ENCODE results near the gene EPHB1. TPM values are rescaled to one million over a fixed set of nuclear protein-coding genes. Genes with fewer than 3 reads are reported as not detected.
A peak's percentile ranks its signal among the peaks of the same experiment; 100 is the strongest.

The EPHB1 gene
- total RNA-seq, 1 experiment from 2014 or later, result 0.86 TPM

DNA sequence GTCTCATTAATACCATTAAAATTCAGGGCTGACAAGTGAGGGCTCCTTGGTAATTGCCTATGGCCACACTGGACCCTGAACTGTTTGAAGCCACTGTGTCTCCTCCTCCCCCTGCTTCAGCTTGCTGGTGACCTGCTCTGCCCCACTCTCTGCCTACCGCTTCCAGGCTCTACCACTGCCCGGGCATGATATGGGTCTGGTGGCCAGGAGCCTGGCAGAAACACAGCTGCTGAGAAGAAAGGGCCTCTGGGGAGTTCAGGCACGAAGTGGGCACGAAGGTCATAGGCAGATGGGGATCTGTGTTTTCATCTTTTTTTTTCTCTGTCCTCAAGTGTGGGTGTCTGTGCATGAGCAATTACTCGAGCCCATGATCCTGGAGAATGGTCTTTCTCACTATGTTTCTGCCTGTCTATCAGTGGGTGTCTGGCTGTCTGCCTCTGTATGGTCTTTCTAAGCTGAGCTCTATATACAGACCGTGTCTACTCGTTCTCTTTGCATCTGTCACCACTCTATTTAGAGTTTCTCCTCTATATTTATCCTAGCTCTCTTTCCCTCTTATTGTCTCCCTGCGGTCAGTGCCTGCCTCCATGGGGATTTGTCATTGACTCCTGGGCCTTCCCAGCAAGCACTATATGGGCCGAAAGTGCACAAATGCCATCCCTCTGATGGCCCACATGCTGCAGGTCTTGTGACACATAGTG is 42.1 kb upstream of the EPHB1 start:
- Histone ChIP-seq H2AFZ (ENCODE audit: low read depth, low read length, poor library complexity, severe bottlenecking) (no peak overlapping the region), H3K9me3 (ENCODE audit: control insufficient read depth in 1 of 2, insufficient read depth in 1 of 2, low read depth in 1 of 2, low read length in 2 of 2) (no peaks in the 10 kb centered on the region), H3K36me3 (ENCODE audit: control insufficient read depth in 1 of 2, insufficient read depth in 2 of 2, low read length in 2 of 2) (no peaks in the 10 kb centered on the region), H3K4me3 (replicated peaks in 1 of 2; ENCODE audit: low read depth in 1 of 2, low read length in 2 of 2) (no peak overlapping the region), H3K4me2 (ENCODE audit: low read length) (no peak overlapping the region), H3K27ac (ENCODE audit: low read depth, low read length) (no peak overlapping the region), H3K79me2 (ENCODE audit: insufficient read depth, low read length) (no peaks in the 10 kb centered on the region), H3K9me2 (ENCODE audit: insufficient read depth) (no peaks in the 10 kb centered on the region), H3K9ac (ENCODE audit: low read length) (no peak overlapping the region), H3K4me1 (ENCODE audit: control insufficient read depth in 1 of 2, insufficient read depth in 2 of 2, low read length in 2 of 2) (no peaks in the 10 kb centered on the region), H3K27me3 (ENCODE audit: insufficient read depth, low read length) (peaks cover 25% of the 10 kb centered on the region; the same call in 1 of the 2 replicates), H4K20me1 (ENCODE audit: insufficient read depth) (no peaks in the 10 kb centered on the region)
- POLR2A ChIA-PET, result no interaction called here
- RAD21 ChIA-PET (ENCODE audit: low non-redundant PET in 1 of 2, low total read pairs in 2 of 2, uncharacterized antibody in 2 of 2, unreplicated experiment in 2 of 2), result no interaction called here
- intact Hi-C loops (cut with micrococcal nuclease), result no loop called here
- no TSS peak for BruUV-seq (replicated peaks)
- CTCF ChIA-PET, result interaction anchor here (3.6 kb wide), 1 partner anchor 151 kb away, joined by 29 read pairs; no protein-coding TSS in a partner anchor
- TF ChIP-seq EZH2phosphoT487 (IDR thresholded peaks at IDR 0.05; ENCODE audit: borderline replicate concordance) (no peak), POLR2AphosphoS5 (IDR thresholded peaks at IDR 0.05; ENCODE audit: low read depth, low read length) (no peak), ZNF274 (IDR thresholded peaks at IDR 0.05; ENCODE audit: low read depth, low read length) (no peak), SRF (IDR thresholded peaks at IDR 0.05; ENCODE audit: low read depth) (no peak), TCF7L2 (IDR thresholded peaks at IDR 0.05; ENCODE audit: borderline replicate concordance, extremely low read depth, insufficient read depth, insufficient read length) (no peak), ZFX (IDR thresholded peaks at IDR 0.05) (no peak)
- DNase-seq (ENCODE audit: low read depth, low spot score) (no peak), ATAC-seq (no peak)

DNA sequence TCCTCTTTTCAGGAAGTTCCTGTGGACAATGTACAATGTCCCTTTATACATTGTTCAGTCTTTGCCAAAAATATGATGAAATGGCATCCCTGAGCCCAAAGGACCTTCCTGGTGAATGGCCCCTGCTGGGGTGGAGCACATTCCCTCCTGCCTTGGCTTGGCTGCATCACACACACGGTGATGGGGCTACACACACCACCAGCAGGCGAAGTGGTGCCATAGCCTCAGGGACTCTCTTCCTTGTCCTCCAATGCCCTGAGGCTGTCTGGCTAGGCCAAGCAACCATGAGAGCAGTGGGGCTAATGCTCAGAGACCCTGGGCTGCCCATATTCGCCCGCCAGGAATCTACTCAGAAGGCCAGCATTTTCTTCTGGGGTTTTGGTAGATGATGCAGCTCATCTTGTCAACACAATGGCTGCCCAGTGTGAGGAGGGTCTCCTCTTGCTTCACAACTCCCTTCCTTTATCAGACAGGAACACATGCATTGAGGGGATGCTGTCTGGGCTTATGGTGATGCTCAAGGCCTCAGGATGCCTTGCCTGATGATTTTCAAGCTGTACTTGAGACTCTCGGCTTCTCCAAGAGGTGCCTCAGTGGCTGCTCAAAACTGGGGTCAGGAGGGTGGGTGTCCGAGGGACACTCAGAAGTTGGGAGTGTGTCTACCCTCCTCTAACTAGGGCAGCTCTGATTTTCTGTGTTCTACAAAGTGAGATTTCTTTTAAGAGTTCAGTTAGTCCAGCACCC is 40.9 kb upstream of the EPHB1 start:
- Histone ChIP-seq H3K9ac (ENCODE audit: low read length) (no peak overlapping the region), H4K20me1 (ENCODE audit: insufficient read depth) (no peaks in the 10 kb centered on the region), H3K4me3 (replicated peaks in 1 of 2; ENCODE audit: low read depth in 1 of 2, low read length in 2 of 2) (no peak overlapping the region), H3K27me3 (ENCODE audit: insufficient read depth, low read length) (peaks cover 32% of the 10 kb centered on the region; the same call in 1 of the 2 replicates), H3K4me1 (ENCODE audit: control insufficient read depth in 1 of 2, insufficient read depth in 2 of 2, low read length in 2 of 2) (no peaks in the 10 kb centered on the region), H3K79me2 (ENCODE audit: insufficient read depth, low read length) (no peaks in the 10 kb centered on the region), H3K36me3 (ENCODE audit: control insufficient read depth in 1 of 2, insufficient read depth in 2 of 2, low read length in 2 of 2) (no peaks in the 10 kb centered on the region), H2AFZ (ENCODE audit: low read depth, low read length, poor library complexity, severe bottlenecking) (no peak overlapping the region), H3K27ac (ENCODE audit: low read depth, low read length) (no peak overlapping the region), H3K9me2 (ENCODE audit: insufficient read depth) (no peaks in the 10 kb centered on the region), H3K9me3 (ENCODE audit: control insufficient read depth in 1 of 2, insufficient read depth in 1 of 2, low read depth in 1 of 2, low read length in 2 of 2) (no peaks in the 10 kb centered on the region), H3K4me2 (ENCODE audit: low read length) (no peak overlapping the region)
- ATAC-seq, result peak; percentile 57; the same call in 1 of the 2 replicates
- no TSS peak for BruUV-seq (replicated peaks)
- DNase-seq (ENCODE audit: low read depth, low spot score), result no peak
- intact Hi-C loops (cut with micrococcal nuclease), result no loop called here
- ChIA-PET POLR2A (no interaction called here), CTCF (interaction anchor here (3.6 kb wide), 1 partner anchor 152 kb away, joined by 29 read pairs; no protein-coding TSS in a partner anchor), RAD21 (ENCODE audit: low non-redundant PET in 1 of 2, low total read pairs in 2 of 2, uncharacterized antibody in 2 of 2, unreplicated experiment in 2 of 2) (interaction anchor here in 1 of 2 experiments (1.5 kb wide), 1 partner anchor 153 kb away, joined by 6 read pairs; no protein-coding TSS in a partner anchor)
- TF ChIP-seq, protein P1, sequence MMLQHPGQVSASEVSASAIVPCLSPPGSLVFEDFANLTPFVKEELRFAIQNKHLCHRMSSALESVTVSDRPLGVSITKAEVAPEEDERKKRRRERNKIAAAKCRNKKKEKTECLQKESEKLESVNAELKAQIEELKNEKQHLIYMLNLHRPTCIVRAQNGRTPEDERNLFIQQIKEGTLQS (IDR thresholded peaks at IDR 0.05), result no peak
- TF ChIP-seq JUND (IDR thresholded peaks at IDR 0.05) (no peak), YY1 (IDR thresholded peaks at IDR 0.05; ENCODE audit: extremely low read depth, insufficient replicate concordance, low read depth, low read length) (no peak), EGR1 (IDR thresholded peaks at IDR 0.05; ENCODE audit: low read depth) (no peak)
- TF ChIP-seq, protein P2, sequence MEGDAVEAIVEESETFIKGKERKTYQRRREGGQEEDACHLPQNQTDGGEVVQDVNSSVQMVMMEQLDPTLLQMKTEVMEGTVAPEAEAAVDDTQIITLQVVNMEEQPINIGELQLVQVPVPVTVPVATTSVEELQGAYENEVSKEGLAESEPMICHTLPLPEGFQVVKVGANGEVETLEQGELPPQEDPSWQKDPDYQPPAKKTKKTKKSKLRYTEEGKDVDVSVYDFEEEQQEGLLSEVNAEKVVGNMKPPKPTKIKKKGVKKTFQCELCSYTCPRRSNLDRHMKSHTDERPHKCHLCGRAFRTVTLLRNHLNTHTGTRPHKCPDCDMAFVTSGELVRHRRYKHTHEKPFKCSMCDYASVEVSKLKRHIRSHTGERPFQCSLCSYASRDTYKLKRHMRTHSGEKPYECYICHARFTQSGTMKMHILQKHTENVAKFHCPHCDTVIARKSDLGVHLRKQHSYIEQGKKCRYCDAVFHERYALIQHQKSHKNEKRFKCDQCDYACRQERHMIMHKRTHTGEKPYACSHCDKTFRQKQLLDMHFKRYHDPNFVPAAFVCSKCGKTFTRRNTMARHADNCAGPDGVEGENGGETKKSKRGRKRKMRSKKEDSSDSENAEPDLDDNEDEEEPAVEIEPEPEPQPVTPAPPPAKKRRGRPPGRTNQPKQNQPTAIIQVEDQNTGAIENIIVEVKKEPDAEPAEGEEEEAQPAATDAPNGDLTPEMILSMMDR (IDR thresholded peaks at IDR 0.05 in 2 of 3, conservative IDR thresholded peaks at IDR 0.05 in 1 of 3; ENCODE audit: borderline replicate concordance in 1 of 3, insufficient read depth in 1 of 3, low read depth in 2 of 3, low read length in 2 of 3), result peak in 2 of 3 experiments; percentile 6 to 12; a peak in 1 of 6 replicates

All from HCT116 (cell line).